ENCODE measurements around the gene CREG2. TPM values are rescaled to one million over a fixed set of nuclear protein-coding genes. Genes with fewer than 3 reads are reported as not detected.

Gene CREG2
- polyA plus RNA-seq, 1 of the 3 experiments (the other 2 are of a cell fraction): 1.4 TPM

DNA sequence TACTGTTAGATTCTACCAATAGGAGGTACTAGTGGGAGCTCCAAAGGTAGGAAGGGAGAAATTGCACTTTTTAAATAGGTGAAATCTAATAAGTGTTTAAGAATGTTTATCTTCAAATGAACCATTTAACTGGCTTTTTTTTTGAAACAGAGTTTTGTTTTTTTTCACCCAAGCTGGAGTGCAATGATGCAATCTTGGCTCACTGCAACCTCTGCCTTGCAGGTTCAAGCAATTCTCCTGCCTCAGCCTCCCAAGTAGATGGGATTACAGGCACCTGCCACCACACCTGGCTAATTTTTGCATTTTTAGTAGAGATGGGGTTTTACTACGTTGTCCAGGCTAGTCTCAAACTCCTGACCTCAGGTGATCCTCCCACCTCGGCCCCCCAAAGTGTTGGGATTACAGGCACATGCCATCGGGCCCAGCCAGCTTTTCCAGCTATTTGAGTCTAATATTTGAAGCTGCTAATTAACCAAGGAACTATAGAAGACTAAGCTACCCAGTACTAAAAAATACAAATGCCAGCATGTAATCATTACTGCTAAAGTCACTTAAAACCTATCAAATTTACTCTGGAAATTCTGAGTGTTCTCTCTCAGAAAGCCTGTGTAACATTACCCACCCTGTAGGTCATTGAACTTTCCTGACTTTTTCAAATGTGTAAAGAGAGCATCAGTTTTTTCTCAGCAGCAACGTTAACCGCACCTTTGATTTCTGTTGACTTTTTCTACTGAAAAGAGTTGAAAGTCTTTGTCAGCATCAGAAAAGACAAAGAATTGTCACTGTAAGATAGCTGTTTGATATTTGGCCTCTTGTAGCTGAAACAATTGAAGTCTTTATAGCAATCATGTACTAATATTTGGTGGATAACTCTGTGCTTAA is 54.2 kb downstream of the CREG2 start (continued):
- no peak for TF ChIP-seq MAX (IDR thresholded peaks at IDR 0.05; ENCODE audit: low read depth)
- no peak for TF ChIP-seq GABPA (IDR thresholded peaks at IDR 0.05; ENCODE audit: low read depth)
- no peak for TF ChIP-seq ELF1 (IDR thresholded peaks at IDR 0.05)
- TF ChIP-seq TEAD4 (IDR thresholded peaks at IDR 0.05; ENCODE audit: borderline replicate concordance, insufficient read depth): no peak
- TF ChIP-seq MEF2A (IDR thresholded peaks at IDR 0.05; ENCODE audit: borderline replicate concordance, low read depth): no peak
- TF ChIP-seq FOXM1 (IDR thresholded peaks at IDR 0.05; ENCODE audit: low read depth): no peak

- Histone ChIP-seq H3K9me3 (no peaks in the 10 kb centered on the region), H3K9me2 (no peaks in the 10 kb centered on the region), H3K27me3 (ENCODE audit: insufficient read depth) (no peaks in the 10 kb centered on the region), H3K4me1 (ENCODE audit: control insufficient read depth in 1 of 2, insufficient read depth in 2 of 2, low read depth in 1 of 2, low read length in 1 of 2) (no peaks in the 10 kb centered on the region; a peak in 1 of 4 replicates), H3K79me2 (ENCODE audit: insufficient read depth) (no peaks in the 10 kb centered on the region), H3F3A (replicated peaks; ENCODE audit: insufficient read depth) (peaks cover 12% of the 10 kb centered on the region), H3K36me3 (replicated peaks in 1 of 2; ENCODE audit: control insufficient read depth in 1 of 2, insufficient read depth in 2 of 2, low read length in 1 of 2) (no peaks in the 10 kb centered on the region), H3K4me3 (ENCODE audit: low read depth in 2 of 2, low read length in 1 of 2) (no peak overlapping the region), H2AFZ (ENCODE audit: low read depth) (no peak overlapping the region), H4K20me1 (ENCODE audit: insufficient read depth) (no peaks in the 10 kb centered on the region), H3K4me2 (no peak overlapping the region), H3K9ac (no peak overlapping the region), H3K27ac (ENCODE audit: low read depth in 2 of 2, low read length in 1 of 2) (no peak overlapping the region)
- CTCF ChIA-PET: interaction anchor here (1.3 to 6.5 kb wide), 2 partner anchors 10 to 56 kb away, joined by 5 to 40 read pairs; partner anchors contain the start of gene CREG2
- POLR2A ChIA-PET: interaction anchor here (0.6 kb wide), 1 partner anchor 14 kb away, joined by 3 read pairs; no protein-coding TSS in a partner anchor
- TF ChIP-seq EZH2phosphoT487 (IDR thresholded peaks at IDR 0.05; ENCODE audit: borderline replicate concordance, low read depth) (no peak), RCOR1 (IDR thresholded peaks at IDR 0.05; ENCODE audit: low read length) (no peak), FOXJ3 (CRISPR knock-in tag; IDR thresholded peaks at IDR 0.05) (no peak), FOXM1 (IDR thresholded peaks at IDR 0.05; ENCODE audit: low read depth) (no peak), RXRA (IDR thresholded peaks at IDR 0.05; ENCODE audit: borderline replicate concordance, low read depth) (no peak), POLR2AphosphoS5 (IDR thresholded peaks at IDR 0.05; ENCODE audit: low read depth, low read length) (no peak), SMC3 (IDR thresholded peaks at IDR 0.05; ENCODE audit: low read depth, low read length) (no peak), MXI1 (IDR thresholded peaks at IDR 0.05; ENCODE audit: low read depth, low read length) (no peak), YY1 (IDR thresholded peaks at IDR 0.05; ENCODE audit: low read depth) (no peak), TCF12 (IDR thresholded peaks at IDR 0.05) (no peak), SIN3A (IDR thresholded peaks at IDR 0.05; ENCODE audit: borderline replicate concordance, low read depth, low read length) (no peak), ELF1 (IDR thresholded peaks at IDR 0.05) (no peak), REST (IDR thresholded peaks at IDR 0.05; ENCODE audit: low read depth, low read length) (no peak), RAD21 (IDR thresholded peaks at IDR 0.05; ENCODE audit: low read length) (no peak), CHD2 (IDR thresholded peaks at IDR 0.05; ENCODE audit: low read length, partially characterized antibody) (no peak), MAX (IDR thresholded peaks at IDR 0.05; ENCODE audit: low read depth) (no peak)
- TF ChIP-seq, protein P1, sequence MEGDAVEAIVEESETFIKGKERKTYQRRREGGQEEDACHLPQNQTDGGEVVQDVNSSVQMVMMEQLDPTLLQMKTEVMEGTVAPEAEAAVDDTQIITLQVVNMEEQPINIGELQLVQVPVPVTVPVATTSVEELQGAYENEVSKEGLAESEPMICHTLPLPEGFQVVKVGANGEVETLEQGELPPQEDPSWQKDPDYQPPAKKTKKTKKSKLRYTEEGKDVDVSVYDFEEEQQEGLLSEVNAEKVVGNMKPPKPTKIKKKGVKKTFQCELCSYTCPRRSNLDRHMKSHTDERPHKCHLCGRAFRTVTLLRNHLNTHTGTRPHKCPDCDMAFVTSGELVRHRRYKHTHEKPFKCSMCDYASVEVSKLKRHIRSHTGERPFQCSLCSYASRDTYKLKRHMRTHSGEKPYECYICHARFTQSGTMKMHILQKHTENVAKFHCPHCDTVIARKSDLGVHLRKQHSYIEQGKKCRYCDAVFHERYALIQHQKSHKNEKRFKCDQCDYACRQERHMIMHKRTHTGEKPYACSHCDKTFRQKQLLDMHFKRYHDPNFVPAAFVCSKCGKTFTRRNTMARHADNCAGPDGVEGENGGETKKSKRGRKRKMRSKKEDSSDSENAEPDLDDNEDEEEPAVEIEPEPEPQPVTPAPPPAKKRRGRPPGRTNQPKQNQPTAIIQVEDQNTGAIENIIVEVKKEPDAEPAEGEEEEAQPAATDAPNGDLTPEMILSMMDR (IDR thresholded peaks at IDR 0.05): no peak
- 46% methylated on average over 2 of the region's 2 CpGs for WGBS (ENCODE audit: low lambda C conversion rate)
- DNase-seq: no peak
These were observed 56.1 kb downstream of the CREG2 start for GRCh38 chr2:101331202-101331601.
